Bronchial epithelial cell (primary cell): ENCODE results near the gene CRP. TPM values are rescaled to one million over a fixed set of nuclear protein-coding genes. Genes with fewer than 3 reads are reported as not detected.
"Not testable (repeated sequence)": the region's sequence is repeated elsewhere in the genome, so short reads cannot be mapped to it uniquely, and the experiment has no call there.

Source experiments
- DNase-seq: peaks from one replicate; pipeline ENCODE4 v3.0.0-alpha.2; 2010; ENCODE audit warnings: low read depth
- FAIRE-seq: peaks from 2 replicates; lab custom pipeline; 2011; peaks lifted over from hg19 to GRCh38; lab: Jason Lieb, UNC
- H3K27me3 ChIP-seq: 2 replicates; pipeline ENCODE4 v1.5.1; 2011; ENCODE audit warnings: low read length; ENCODE audit not compliant: control insufficient read depth, insufficient read depth
- H3K36me3 ChIP-seq: 2 replicates; pipeline ENCODE4 v1.5.1; 2011; ENCODE audit warnings: low read length; ENCODE audit not compliant: control insufficient read depth, insufficient read depth
- H3K4me3 ChIP-seq: 2 replicates; pipeline ENCODE4 v1.5.1; 2011; ENCODE audit warnings: mild to moderate bottlenecking, low read depth, low read length, control low read depth
- CTCF ChIP-seq: IDR thresholded peaks from 2 replicates; pipeline ENCODE4 v1.5.1; 2011; ENCODE audit warnings: mild to moderate bottlenecking, moderate library complexity, low read length, control low read depth, inconsistent platforms; ENCODE audit not compliant: insufficient read depth, severe bottlenecking
- total RNA-seq: library from RNA; depleted of rRNA; stranded (reverse); fragments of >200 nt; gene quantifications from 2 replicates; pipeline ENCODE4 v1.2.1, GENCODE V29; 2014

CRP gene
- total RNA-seq, 1 donor from 2014 or later, result not detected

- TF ChIP-seq CTCF, result no peak
- FAIRE-seq (no peak), DNase-seq (no peak)
- no peak overlapping the region for H3K4me3 ChIP-seq
- H3K27me3 ChIP-seq, result no peaks in the 10 kb centered on the region
- no peaks in the 10 kb centered on the region for H3K36me3 ChIP-seq
These were observed 29.4 kb upstream of the CRP start for GRCh38 chr1:159743651-159744410.

- H3K27me3 ChIP-seq, result no peaks in the 10 kb centered on the region
- no peaks in the 10 kb centered on the region for H3K36me3 ChIP-seq
- FAIRE-seq (no peak), DNase-seq (no peak)
- no peak overlapping the region for H3K4me3 ChIP-seq
- TF ChIP-seq CTCF, result no peak
These were observed 23.0 kb upstream of the CRP start for GRCh38 chr1:159737238-159737916.

GRCh38 chr1:159723188-159723587 lies 8.8 kb upstream of the CRP start:
- DNase-seq, result not testable (repeated sequence)

GRCh38 chr1:159719990-159720389 lies 5.6 kb upstream of the CRP start:
- no peaks in the 10 kb centered on the region for H3K36me3 ChIP-seq
- no peak for DNase-seq
- FAIRE-seq, result no peak
- no peaks in the 10 kb centered on the region for H3K27me3 ChIP-seq
- no peak for TF ChIP-seq CTCF
- no peak overlapping the region for H3K4me3 ChIP-seq

More at GRCh38 chr1:159723188-159723587, 8.8 kb upstream of the CRP start:
- not testable (repeated sequence) for H3K36me3 ChIP-seq, FAIRE-seq, H3K4me3 ChIP-seq, H3K27me3 ChIP-seq

GRCh38 chr1:159715855-159716254 lies 1.5 kb upstream of the CRP start:
- Histone ChIP-seq H3K4me3 (no peak overlapping the region), H3K27me3 (no peaks in the 10 kb centered on the region), H3K36me3 (no peaks in the 10 kb centered on the region)
- DNase-seq, result no peak
- no peak for FAIRE-seq
- TF ChIP-seq CTCF, result no peak

GRCh38 chr1:159712080-159712479 lies 2.3 kb downstream of the CRP start:
- Histone ChIP-seq H3K36me3 (no peaks in the 10 kb centered on the region), H3K27me3 (no peaks in the 10 kb centered on the region), H3K4me3 (no peak overlapping the region)
- DNase-seq, result no peak
- TF ChIP-seq CTCF, result no peak
- no peak for FAIRE-seq
